ENCODE measurements around the gene SEPTIN2. TPM values are rescaled to one million over a fixed set of nuclear protein-coding genes. Genes with fewer than 3 reads are reported as not detected.
"Not testable (repeated sequence)": the region's sequence is repeated elsewhere in the genome, so short reads cannot be mapped to it uniquely, and the experiment has no call there.

SEPTIN2 gene
- polyA plus RNA-seq, 4 donors = 539 to 647 (median 628) TPM

DNA sequence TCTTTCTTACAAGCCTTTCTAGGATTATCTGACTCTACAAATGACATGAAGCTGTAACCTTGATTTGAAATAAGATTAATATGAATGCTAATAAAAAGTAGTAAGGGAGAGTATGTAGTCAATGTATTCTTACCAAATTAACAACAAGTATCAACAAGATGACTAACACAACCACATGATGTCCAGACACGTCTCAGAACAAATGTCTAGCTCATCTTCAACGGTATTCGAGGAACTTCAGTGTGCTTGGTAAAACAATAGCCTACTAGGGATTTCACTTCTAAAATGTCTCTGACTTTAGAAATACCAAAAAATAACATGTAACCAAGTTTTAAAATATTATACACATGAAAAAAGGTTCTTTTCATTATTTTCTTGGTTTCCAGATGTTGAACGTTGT, 3.6 kb upstream of the SEPTIN2 start:
- no peak for DNase-seq (ENCODE audit: low read depth in 4 of 4, low spot score in 3 of 4)

DNA sequence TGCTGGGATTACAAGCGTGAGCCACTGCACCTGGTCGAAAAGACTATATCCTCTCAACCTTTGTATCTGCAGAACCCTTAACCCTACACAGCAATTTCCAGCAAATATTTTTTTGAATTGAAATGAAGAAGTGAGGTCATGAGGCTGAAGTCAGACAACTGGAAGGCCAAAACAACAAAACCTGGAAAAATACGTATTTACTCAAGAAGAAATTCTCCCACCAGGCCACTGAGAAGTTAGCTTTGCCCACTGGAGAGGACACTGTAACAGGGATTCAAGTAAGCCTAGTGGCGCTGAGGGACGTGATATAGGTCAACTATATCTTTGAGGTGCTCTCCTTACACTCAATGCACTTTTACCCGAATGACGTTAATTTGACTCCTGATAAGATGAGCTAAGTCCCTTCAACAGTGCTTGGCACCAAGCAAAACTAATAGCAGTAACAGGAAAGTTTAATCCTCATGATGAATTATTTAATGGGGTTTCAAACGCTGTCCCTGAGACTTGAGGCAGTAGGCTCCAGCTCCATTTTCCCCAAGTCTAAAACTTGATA, 2.1 kb upstream of the SEPTIN2 start:
- no peak for DNase-seq (ENCODE audit: low read depth in 4 of 4, low spot score in 3 of 4)

DNA sequence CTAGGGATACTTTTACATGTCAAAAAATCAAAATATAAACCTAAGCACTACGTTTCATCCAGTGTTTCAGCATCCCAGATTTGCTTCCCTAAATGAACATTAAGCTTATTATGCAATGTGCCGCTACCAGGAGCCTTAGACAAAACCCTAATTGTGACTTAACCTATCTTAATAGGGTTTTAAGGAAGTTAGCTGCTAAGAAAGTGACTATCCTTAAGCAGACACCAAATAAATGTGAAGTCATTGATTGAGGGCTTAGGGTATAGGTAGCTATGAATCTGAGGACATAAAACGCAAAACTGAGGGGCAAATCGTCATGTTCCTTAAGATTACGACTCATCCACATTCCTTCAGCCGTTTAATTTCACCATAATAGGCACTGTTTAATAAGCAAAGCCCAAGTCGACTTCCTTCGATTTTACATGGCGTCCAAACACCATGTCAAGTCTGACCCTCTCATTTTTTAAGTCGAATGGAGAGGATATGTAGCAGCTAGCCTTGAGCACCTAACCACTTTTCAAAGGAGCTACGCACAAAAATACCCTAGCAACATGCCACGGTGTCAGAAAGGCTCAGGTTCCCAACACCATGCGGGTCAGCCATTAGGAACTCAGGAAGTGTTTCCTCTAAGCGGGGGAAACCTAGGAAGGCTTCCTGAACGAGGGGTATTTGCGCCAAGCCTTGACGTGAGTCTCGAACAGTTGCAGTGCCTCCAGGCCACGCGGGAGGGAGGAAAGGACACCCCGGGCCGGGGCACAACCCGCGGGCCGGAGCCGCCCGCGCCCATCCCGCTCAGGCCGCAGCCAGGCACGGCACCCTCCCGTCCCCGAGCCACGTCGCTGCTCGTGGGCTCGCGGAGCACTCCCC, 1.3 kb upstream of the SEPTIN2 start:
- no peak for DNase-seq (ENCODE audit: low read depth in 4 of 4, low spot score in 3 of 4)

DNA sequence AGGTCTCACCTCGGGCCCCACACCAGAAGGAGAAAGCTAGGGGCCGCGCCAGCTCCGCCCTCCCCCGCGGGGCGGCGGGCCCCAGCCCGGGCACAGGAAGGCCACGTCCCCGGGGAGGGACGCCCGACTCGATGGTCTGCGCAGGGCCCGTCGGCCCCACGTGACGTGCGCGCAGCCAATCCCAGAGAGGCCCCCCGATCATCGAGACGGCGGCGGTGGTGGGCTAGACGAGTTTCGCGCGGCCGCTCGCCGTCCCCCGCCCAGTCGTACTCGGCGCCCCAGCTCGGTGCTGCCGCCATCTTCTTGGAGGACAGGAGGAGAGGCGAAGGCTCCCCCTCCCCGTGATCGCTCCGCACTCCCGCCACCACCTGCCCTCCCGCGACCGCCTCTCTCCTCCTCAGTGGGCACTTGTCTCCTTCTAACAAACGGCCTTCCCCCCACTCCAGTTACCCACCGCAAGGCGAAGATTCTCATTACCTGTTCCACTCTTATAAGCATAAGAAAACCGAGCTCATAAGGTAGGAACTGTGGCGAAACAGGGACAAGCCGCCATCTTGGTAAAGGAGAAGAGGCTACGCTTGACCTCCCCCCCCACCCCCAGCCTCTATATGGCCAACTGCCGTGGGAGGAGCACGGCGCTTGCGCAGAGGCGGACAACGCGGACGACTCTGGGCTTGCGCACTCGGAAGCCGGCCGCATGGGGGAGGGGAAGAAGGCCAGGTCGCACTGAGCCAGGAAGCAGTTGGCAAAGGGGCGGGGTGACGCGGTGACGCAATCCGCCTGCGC, 439 bp upstream of the SEPTIN2 start, which contains the start of gene HDLBP:
HDLBP (minus strand) TSS at position 580 of the 786 bp plus-strand sequence. CDS start 48,803 bp downstream, outside the sequence.
- peak; percentile 99 to 100 (median 99) for DNase-seq (ENCODE audit: low read depth in 4 of 4, low spot score in 3 of 4)

DNA sequence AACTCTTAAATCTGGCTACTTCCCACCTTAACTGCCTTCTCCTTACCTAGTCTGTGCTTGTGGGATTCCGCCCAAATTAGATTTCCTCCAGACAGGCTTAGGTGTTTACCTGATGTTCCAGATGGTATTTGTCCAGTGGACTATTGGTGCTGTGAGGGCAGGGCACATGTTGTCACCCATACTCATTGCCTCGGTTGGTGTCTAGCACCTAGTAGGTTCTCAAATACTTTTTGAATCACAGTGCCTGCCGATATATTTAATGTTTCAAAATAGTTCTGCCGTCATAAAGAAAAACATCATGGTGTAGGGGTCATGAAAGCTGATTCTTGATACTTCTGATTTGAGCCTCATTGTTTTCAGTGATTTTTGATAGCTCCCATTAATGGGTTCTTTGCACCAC, 1.1 kb downstream of the SEPTIN2 start:
- DNase-seq (ENCODE audit: low read depth in 4 of 4, low spot score in 3 of 4) = no peak

DNA sequence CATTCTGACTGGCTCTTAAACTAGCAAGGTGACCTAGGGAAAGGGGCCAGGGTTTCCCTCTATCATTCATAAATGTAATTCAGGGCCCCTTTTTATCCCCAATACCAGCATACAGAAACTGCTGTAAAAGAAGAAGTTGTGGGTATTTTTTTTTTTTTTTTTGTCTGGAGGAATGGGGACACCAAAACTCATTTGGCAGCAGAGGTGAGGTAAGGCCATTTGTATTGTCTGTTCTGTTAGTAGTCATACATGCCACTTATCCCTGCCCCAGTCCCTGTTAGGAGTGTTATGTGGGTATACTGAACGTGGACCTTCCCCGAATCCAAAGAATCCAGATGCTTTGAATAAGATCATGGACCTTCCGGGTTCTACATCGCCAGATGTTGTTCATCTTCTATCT, 1.7 kb downstream of the SEPTIN2 start:
- no peak for DNase-seq (ENCODE audit: low read depth in 4 of 4, low spot score in 3 of 4)

DNA sequence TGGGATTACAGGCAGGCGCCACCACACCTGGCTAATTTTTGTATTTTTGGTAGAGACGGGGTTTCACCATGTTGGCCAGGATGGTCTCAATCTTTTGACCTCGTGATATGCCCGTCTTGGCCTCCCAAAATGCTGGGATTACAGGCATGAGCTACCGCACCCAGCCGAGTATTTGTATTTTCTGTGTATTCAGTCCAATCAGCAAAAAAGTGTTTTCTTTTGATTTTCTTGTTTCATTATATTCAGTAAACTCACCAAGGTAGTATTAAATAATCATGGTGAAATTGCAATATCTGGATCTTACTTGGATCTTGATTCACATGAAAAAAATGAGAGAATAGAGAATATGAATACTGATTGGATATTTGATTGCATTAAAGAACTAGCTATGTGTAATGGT, 3.1 kb downstream of the SEPTIN2 start:
- not testable (repeated sequence) for DNase-seq (ENCODE audit: low read depth in 4 of 4, low spot score in 3 of 4)

DNA sequence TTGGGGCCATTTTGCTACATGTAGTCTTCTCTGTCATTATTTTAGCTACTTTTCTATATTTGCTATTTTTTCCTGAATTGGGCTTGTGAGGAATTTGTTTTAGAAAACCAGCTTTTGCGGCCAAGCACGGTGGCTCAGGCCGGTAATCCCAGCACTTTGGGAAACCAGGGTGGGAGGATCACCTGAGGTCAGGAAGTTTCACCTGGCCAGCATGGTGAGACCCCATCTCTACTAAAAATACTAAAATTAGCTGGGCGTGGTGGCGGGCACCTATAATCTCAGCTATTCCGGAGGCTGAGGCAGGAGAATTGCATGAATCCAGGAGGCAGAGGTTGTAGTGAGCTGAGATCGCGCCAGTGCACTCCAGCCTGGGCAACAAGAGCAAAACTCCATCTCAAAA, 4.7 kb downstream of the SEPTIN2 start:
- DNase-seq (ENCODE audit: low read depth in 4 of 4, low spot score in 3 of 4) = no peak

DNA sequence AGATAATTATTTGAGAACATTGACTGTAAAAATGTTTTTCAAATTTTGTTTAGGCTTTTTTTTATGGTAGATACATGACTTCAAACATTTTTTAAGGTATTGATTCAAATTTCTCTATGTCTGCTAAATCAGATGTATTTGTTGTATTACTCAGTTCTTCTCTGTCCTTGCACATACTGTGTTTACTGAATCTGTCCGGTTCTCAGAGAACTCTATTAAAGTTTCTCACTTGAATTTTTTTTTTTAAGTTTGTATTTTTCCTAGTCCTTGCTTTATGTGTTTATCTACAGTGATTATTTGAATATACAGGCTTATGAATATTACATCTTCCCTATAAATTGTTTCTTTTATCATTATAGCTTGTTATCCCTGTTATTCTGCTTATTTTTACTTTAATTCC, 5.3 kb downstream of the SEPTIN2 start:
- no peak for DNase-seq (ENCODE audit: low read depth in 4 of 4, low spot score in 3 of 4)

DNA sequence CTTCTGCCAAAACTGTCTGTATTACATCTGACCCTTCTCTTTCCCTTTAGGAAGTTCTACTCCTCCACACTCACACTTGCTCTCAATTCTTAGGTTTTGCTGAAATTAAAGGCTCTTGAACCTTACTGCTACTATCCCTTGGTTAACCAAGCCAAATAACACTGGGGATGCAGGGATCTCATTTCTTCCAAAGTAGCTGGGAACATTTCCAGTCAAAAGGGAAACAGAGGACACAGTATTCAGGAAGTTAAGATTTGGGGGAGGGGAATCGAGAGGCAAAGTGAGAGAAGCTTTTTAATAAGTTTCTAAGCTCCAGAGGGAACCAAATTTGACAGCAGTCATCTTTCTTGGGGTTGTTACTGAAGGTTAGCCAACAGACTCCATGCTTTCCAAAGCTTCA, 6.2 kb downstream of the SEPTIN2 start:
- DNase-seq (ENCODE audit: low read depth in 4 of 4, low spot score in 3 of 4) = no peak

DNA sequence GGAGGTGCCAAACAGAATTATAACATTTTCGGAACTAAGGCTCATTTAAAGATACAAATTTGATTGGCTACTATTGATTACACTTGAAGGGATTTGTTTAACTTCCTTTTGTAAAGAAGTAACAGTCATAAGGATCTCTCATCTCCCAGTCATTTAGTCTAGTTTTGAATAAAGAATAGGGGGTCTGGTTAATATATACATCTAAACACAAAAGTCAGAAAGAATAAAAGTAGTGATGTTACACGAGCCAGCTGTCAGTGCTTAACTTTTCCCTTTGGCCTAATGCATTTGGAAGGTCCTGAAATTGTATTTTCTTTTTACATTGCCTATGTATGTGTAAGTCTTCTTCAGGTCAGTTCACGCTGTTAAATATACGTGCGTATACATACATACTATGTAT, 8.1 kb downstream of the SEPTIN2 start:
- no peak for DNase-seq (ENCODE audit: low read depth in 4 of 4, low spot score in 3 of 4)

DNA sequence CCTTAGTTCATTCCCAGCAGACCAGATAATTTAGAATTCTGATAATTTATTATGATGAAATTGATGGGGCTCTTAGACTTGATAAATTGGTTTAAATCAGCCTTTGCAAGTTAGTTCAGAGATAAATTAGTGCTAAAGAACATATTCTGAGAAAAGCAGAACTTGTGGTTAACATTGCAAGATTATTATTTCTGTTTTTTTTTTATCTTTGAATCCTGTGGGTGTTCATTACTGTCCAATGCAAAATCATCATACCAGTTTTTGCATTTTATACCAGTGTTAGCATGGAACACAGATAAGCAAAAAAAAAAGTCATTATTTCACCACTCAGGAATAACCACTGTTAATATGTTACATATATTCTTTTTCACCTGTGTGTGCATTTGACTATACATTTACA, 9.1 kb downstream of the SEPTIN2 start:
- DNase-seq (ENCODE audit: low read depth in 4 of 4, low spot score in 3 of 4) = no peak

DNA sequence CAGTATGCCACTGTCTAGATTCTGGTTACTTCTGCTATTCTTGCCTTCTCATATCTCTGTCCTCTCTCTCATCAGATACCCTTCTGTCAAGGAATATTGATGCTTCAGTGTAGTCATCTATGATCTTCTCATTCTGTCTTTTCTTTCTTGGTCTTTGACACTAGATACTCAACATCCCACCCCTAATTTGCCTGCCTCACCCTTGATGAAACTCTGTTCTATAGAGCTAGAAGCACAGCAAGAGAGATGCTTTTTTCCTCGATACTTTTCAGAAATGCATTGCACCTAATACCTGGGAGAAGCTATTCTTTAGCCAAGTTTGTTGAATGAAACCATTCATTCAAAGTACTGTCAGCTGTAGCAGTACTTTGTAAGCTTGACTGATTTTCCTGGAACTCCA, 9.5 kb downstream of the SEPTIN2 start:
- no peak for DNase-seq (ENCODE audit: low read depth in 4 of 4, low spot score in 3 of 4)

DNA sequence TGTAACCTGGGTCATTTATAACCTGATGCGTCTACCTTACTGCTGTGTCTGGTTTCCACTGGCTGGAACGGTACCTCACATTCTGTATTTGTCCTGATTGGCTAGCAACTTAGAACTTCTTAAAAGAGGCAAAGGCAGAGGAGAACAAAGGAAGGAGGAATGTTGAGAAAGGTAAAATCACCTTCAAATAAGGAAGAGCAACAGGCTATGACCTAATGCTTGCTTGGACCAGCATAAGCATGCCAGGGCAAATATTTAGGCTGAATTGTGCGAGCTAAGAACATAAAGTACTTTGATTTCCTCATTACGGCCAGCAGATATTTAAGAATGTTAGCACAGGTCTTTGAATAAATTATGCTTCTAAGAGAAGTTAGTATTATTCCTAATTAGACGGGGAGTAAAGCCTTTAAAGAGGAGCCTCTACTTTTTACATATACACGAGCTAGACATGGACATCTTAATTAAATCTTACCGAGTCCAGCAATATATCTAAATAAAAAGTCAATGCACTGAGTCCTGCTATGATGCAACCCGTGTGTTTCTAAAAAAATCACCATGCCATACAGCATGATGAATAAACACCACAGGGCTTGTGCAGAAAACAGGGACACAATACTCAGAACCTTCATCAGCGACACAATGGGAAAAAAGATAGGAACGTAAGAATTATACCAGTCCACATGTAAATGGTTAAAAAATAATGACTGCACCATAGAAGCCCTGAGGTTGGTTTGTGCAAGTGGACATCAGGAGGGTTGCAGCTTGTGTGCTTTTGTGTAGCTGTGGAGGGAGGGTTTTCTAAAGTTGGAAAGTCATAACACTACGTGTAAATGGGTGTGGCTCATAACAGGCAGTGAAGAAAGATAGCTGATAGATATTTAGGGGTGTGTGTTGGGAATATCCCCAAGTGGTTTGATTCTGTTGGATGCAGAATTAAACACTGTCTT, 14.2 kb downstream of the SEPTIN2 start:
- no peak for DNase-seq (ENCODE audit: low read depth in 4 of 4, low spot score in 3 of 4)

DNA sequence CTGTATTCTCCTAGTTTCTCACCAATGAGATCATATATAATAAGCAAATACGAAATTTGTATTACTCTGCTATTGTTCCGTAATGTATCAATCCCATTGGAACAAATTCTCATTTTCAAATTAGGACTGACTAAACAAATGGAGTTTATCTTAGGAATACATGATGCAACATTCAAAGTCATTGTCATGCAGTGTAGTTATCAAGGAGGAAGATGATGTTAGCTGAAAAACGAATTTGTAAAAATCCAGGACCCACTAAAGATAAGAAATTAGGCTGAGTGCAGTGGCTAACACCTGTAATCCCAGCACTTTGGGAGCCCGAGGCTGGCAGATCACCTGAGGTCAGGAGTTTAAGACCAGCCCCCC, 14.9 kb downstream of the SEPTIN2 start:
- no peak for DNase-seq (ENCODE audit: low read depth in 4 of 4, low spot score in 3 of 4)

DNA sequence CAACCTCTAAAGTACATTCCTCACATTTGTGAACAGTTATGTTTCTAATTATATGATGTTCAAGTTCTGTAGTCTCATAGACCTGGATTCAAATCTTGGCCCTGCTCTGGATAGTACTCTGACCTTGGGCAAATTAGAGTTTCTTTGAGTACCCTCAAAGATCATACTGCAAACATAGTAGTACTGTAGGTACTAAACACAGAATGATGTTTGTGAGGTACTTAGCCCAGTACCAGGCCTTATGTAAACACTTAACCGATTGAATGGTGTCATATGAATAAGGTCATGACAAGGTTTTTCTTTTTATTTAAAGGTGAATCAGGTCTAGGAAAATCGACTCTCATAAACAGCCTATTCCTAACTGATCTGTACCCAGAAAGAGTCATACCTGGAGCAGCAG, 19.1 kb downstream of the SEPTIN2 start:
- no peak for DNase-seq (ENCODE audit: low read depth in 4 of 4, low spot score in 3 of 4)

DNA sequence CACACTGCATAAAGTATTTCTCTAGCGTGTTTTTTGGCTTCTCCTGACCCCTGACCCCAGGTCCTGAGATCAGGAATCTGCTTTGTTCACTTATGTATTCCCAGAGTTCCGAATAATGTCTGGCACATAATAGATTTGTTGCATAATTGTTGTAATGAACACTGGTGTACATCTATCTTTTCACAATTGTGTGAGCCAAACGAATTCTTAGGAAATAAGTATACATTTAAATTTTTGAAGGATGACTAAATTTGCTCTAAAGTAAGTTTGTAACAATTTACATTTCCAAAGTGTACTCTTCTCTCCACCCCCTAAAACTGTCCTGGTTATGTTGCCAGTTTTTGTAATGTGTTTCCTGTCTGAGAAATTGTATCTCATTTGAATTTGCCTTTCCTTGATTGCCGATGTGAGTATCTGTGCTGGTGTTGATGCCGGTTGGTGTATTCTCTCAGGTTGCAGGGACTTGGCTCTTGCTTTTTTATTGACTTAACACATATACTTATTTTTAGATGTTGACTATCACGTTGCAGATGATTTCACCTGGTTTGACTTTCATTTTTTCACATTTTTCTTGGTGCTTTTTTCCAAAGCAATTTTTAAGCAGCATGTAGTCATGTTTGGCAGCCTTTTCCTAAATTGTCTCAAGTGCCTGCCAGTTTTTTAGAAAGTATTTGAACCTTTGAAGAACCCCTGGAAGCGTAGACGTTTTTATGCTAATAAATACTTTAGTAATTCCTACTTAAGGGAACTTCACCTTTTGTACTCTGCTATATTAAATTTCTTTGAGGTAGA, 24.3 kb downstream of the SEPTIN2 start:
- no peak for DNase-seq (ENCODE audit: low read depth in 4 of 4, low spot score in 3 of 4)

DNA sequence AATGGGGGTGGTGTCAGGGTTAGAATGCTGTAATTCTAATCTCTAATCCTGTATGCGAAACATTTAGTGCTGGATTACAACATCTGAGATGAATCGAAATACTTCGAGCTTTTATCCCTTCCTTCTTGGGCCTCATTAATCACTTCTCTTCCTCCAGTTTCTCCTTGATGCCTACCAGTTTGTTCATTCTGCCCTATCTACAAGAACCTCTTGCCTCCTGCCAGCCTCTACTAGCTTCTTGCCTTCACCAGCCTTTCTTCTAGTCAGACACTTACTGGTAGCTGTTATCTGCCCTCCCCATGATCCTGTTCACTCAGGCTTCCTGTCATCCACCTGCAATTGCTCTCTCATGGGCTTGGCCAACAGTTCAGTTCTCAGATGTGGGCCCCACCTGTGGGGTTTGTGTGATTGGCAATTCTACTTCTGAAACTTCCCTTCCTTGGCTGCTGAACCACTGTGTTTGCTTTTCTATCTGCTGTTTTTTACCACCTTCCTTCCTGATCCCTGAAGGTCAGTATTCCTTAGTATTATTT, 25.0 kb downstream of the SEPTIN2 start:
- DNase-seq (ENCODE audit: low read depth in 4 of 4, low spot score in 3 of 4) = no peak

DNA sequence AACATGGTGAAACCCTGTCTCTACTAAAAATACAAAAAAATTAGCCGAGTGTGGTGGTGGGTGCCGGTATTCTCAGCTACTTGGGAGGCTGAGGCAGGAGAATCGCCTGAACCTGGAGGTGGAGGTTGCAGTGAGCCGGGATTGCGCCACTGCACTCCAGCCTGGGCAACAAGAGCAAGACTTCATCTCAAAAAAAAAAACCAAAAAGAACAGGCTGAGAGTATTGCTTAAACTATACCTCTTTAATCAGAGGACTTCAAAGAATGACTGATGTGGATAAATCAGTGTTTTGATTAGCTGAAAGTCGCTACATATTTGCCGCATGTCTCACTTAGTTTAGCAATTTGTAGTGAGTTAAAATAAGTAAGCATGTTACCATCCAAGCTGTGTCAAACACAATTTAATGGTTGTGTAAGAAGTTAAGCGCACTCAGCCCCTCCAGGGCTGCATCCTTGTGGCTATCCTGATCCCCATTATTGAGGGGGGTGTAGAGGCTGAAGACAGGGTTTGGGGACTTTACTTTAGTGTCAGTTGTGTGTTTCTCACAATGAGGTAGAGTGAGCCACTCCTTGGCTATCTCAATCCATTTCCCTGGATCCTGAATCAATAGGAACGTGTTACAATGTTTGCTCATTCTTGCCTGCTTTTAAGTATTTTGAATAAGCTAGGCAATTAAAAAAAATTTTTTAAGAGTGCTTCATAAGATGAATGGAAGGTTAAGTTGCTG, 29.4 kb downstream of the SEPTIN2 start:
- DNase-seq (ENCODE audit: low read depth in 4 of 4, low spot score in 3 of 4) = no peak
